H1 (cell line): Measurements from ENCODE around the gene CENPA. TPM values are rescaled to one million over a fixed set of nuclear protein-coding genes. Genes with fewer than 3 reads are reported as not detected.
A peak's percentile ranks its signal among the peaks of the same experiment; 100 is the strongest.

Experiments
- CTCF ChIA-PET: fragments of 300-600 bp; sonication (Branson Sonifier 250); formaldehyde crosslinking; loops from one replicate; lab custom pipeline; 2021; ENCODE audit not compliant: partially characterized antibody; lab: Charles Lee
- POLR2A ChIA-PET: fragments of 300-600 bp; sonication (Branson Sonifier 250); formaldehyde crosslinking; loops from one replicate; lab custom pipeline; 2021; ENCODE audit warnings: inconsistent platforms; ENCODE audit not compliant: partially characterized antibody; lab: Charles Lee
- DNase-seq, 2 experiments: peaks; one replicate each; pipeline versions ENCODE4 v3.0.0 to v3.0.0-alpha.2; 2010 to 2022; ENCODE audit warnings: low spot score in 2 of 2, low read depth in 1 of 2, mixed read lengths in 1 of 2
- FAIRE-seq: peaks from 2 replicates; lab custom pipeline; 2011; peaks lifted over from hg19 to GRCh38; lab: Jason Lieb, UNC
- H2AFZ ChIP-seq: 2 replicates; pipeline ENCODE4 v1.8.1; 2012; ENCODE audit warnings: low read length, inconsistent platforms
- H2AK5ac ChIP-seq: 2 replicates; pipeline ENCODE4 v1.6.1; 2013; ENCODE audit warnings: low read depth, low read length
- H2BK120ac ChIP-seq: replicated peaks from 2 replicates; pipeline ENCODE3; 2013; ENCODE audit warnings: low read depth, low read length, inconsistent platforms
- H2BK12ac ChIP-seq: 2 replicates; pipeline ENCODE4 v1.6.1; 2013; ENCODE audit warnings: low read depth, low read length
- H2BK15ac ChIP-seq: 2 replicates; pipeline ENCODE4 v1.6.1; 2013; ENCODE audit warnings: low read length
- H2BK20ac ChIP-seq: 2 replicates; pipeline ENCODE4 v1.6.1; 2013; ENCODE audit warnings: low read length
- H2BK5ac ChIP-seq: 2 replicates; pipeline ENCODE4 v1.6.1; 2013; ENCODE audit warnings: low read depth, low read length
- H3K14ac ChIP-seq: 2 replicates; pipeline ENCODE4 v1.6.1; 2013; ENCODE audit warnings: inconsistent platforms; ENCODE audit not compliant: insufficient read length
- H3K18ac ChIP-seq: 2 replicates; pipeline ENCODE4 v1.6.1; 2013; ENCODE audit warnings: low read length; ENCODE audit errors: extremely low read depth
- H3K23ac ChIP-seq: 2 replicates; pipeline ENCODE4 v1.6.1; 2013; ENCODE audit warnings: inconsistent platforms; ENCODE audit not compliant: insufficient read length
- H3K23me2 ChIP-seq: 2 replicates; pipeline ENCODE4 v1.6.1; 2013; ENCODE audit warnings: low read depth, low read length
- H3K27ac ChIP-seq: 2 replicates; pipeline ENCODE4 v1.6.1; 2011; ENCODE audit warnings: low read depth, low read length, inconsistent platforms
- H3K27me3 ChIP-seq, 4 experiments: replicated peaks in 1 of 4; 1 replicate in 1 of 4; 2 replicates in 3 of 4; pipeline versions ENCODE4 v1.6.1 to v1.8.1; 2011 to 2013; ENCODE audit warnings: low read length in 3 of 4, mild to moderate bottlenecking in 3 of 4, inconsistent platforms in 2 of 4, mixed read lengths in 2 of 4, moderate library complexity in 1 of 4; ENCODE audit not compliant: control insufficient read depth in 3 of 4, insufficient read depth in 3 of 4; ENCODE audit errors: extremely low read depth in 1 of 4
- H3K36me3 ChIP-seq, 4 experiments: 2 replicates each; pipeline versions ENCODE4 v1.6.1 to v1.8.1; 2011 to 2013; ENCODE audit warnings: mild to moderate bottlenecking in 4 of 4, low read length in 3 of 4, moderate library complexity in 2 of 4, control low read depth in 1 of 4, inconsistent platforms in 1 of 4; ENCODE audit not compliant: insufficient read depth in 4 of 4, control insufficient read depth in 2 of 4
- H3K4ac ChIP-seq: replicated peaks from 2 replicates; pipeline ENCODE3; 2013; ENCODE audit warnings: low read length, low read depth, mixed read lengths, inconsistent platforms; ENCODE audit not compliant: insufficient read length
- H3K4me1 ChIP-seq, 4 experiments: replicated peaks in 1 of 4; 1 replicate in 1 of 4; 2 replicates in 3 of 4; pipeline versions ENCODE4 v1.6.1 to v1.8.1; 2011 to 2013; ENCODE audit warnings: low read length in 3 of 4, inconsistent platforms in 2 of 4, mixed read lengths in 1 of 4; ENCODE audit not compliant: insufficient read depth in 4 of 4, control insufficient read depth in 3 of 4
- H3K4me2 ChIP-seq, 2 experiments: 2 replicates each; pipeline versions ENCODE4 v1.6.1 to v1.8.1; 2011 to 2013; ENCODE audit warnings: low read depth in 2 of 2, low read length in 2 of 2, control low read depth in 1 of 2, inconsistent platforms in 1 of 2, mild to moderate bottlenecking in 1 of 2; ENCODE audit not compliant: insufficient read depth in 1 of 2
- H3K4me3 ChIP-seq, 4 experiments: fragments of 200-600, 300-600 bp in 1 of 4; sonication (generic), shearing (Covaris generic), sonication (Bioruptor Twin) in 1 of 4; 2 replicates each; pipeline versions ENCODE4 v1.5.1 to v1.8.1; 2011 to 2016; ENCODE audit warnings: low read length in 4 of 4, low read depth in 3 of 4, control low read depth in 2 of 4, inconsistent platforms in 2 of 4, mild to moderate bottlenecking in 2 of 4, mixed read lengths in 1 of 4, moderate library complexity in 1 of 4; ENCODE audit not compliant: insufficient read depth in 2 of 4; ENCODE audit errors: extremely low read depth in 1 of 4
- H3K56ac ChIP-seq: replicated peaks from 2 replicates; pipeline ENCODE3; 2013; ENCODE audit warnings: low read depth, mild to moderate bottlenecking, mixed read lengths, low read length, inconsistent platforms; ENCODE audit not compliant: insufficient read length
- H3K79me1 ChIP-seq: 2 replicates; pipeline ENCODE4 v1.6.1; 2013; ENCODE audit warnings: low read depth, low read length, control low read depth
- H3K79me2 ChIP-seq, 2 experiments: 2 replicates each; pipeline versions ENCODE4 v1.6.1 to v1.8.1; 2012 to 2013; ENCODE audit warnings: low read length in 2 of 2, mild to moderate bottlenecking in 2 of 2, inconsistent platforms in 1 of 2; ENCODE audit not compliant: insufficient read depth in 2 of 2, control insufficient read depth in 1 of 2
- H3K9ac ChIP-seq, 4 experiments: replicated peaks in 1 of 4; 1 replicate in 1 of 4; 2 replicates in 3 of 4; pipeline versions ENCODE4 v1.6.1 to v1.8.1; 2011 to 2013; ENCODE audit warnings: low read depth in 3 of 4, low read length in 3 of 4, control low read depth in 2 of 4, mild to moderate bottlenecking in 2 of 4, moderate library complexity in 2 of 4, inconsistent platforms in 1 of 4; ENCODE audit errors: extremely low read depth in 1 of 4
- H3K9me3 ChIP-seq, 2 experiments: 2 replicates each; pipeline versions ENCODE4 v1.6.1 to v1.8.1; 2012 to 2013; ENCODE audit warnings: mild to moderate bottlenecking in 2 of 2, moderate library complexity in 2 of 2, control low read depth in 1 of 2, inconsistent platforms in 1 of 2, low read depth in 1 of 2, low read length in 1 of 2, mixed read lengths in 1 of 2; ENCODE audit not compliant: insufficient read depth in 2 of 2
- H4K20me1 ChIP-seq, 2 experiments: replicated peaks in 1 of 2; 2 replicates each; pipeline versions ENCODE3 to v1.8.1; 2011 to 2013; ENCODE audit warnings: inconsistent platforms in 2 of 2, low read length in 2 of 2, mild to moderate bottlenecking in 1 of 2; ENCODE audit not compliant: insufficient read depth in 2 of 2, control insufficient read depth in 1 of 2
- H4K5ac ChIP-seq: 2 replicates; pipeline ENCODE4 v1.6.1; 2013; ENCODE audit warnings: low read length, low read depth, mixed read lengths, inconsistent platforms; ENCODE audit not compliant: insufficient read length
- H4K8ac ChIP-seq: 2 replicates; pipeline ENCODE4 v1.8.0; 2013; ENCODE audit warnings: mild to moderate bottlenecking, moderate library complexity, low read length, inconsistent platforms; ENCODE audit not compliant: insufficient read depth; ENCODE audit errors: extremely low read depth
- H4K91ac ChIP-seq: replicated peaks from 2 replicates; pipeline ENCODE3; 2013; ENCODE audit warnings: low read length, mixed read lengths, inconsistent platforms; ENCODE audit not compliant: insufficient read length
- CREB1 ChIP-seq: IDR thresholded peaks from 2 replicates; pipeline ENCODE4 v1.6.1; 2012; ENCODE audit warnings: inconsistent platforms
- CTCF ChIP-seq, 3 experiments: IDR thresholded peaks; 1 replicate in 2 of 3; 2 replicates in 1 of 3; pipeline versions ENCODE4 v1.5.1 to v1.6.1; 2011; ENCODE audit warnings: low read length in 3 of 3, mild to moderate bottlenecking in 3 of 3, inconsistent platforms in 2 of 3, low read depth in 1 of 3, moderate library complexity in 1 of 3; ENCODE audit not compliant: insufficient read depth in 1 of 3; ENCODE audit errors: control extremely low read depth in 1 of 3
- HDAC6 ChIP-seq: IDR thresholded peaks from one replicate; pipeline ENCODE4 v1.7.1; 2012; ENCODE audit warnings: low read depth, mild to moderate bottlenecking, inconsistent platforms, low read length, moderate library complexity
- RAD21 ChIP-seq, 2 experiments: IDR thresholded peaks in 1 of 2; conservative IDR thresholded peaks in 1 of 2; 2 replicates each; pipeline ENCODE4 v1.6.1; 2011; ENCODE audit warnings: low read depth in 2 of 2, low read length in 2 of 2, improper control_type of control experiment in 1 of 2, inconsistent platforms in 1 of 2, mild to moderate bottlenecking in 1 of 2, moderate library complexity in 1 of 2
- RXRA ChIP-seq: IDR thresholded peaks from 2 replicates; pipeline ENCODE4 v1.6.1; 2011; ENCODE audit warnings: low read depth, mild to moderate bottlenecking, low read length, moderate library complexity; ENCODE audit not compliant: insufficient read depth
- SAP30 ChIP-seq: fragments of 300-600 bp; sonication (generic); IDR thresholded peaks from 2 replicates; pipeline ENCODE4 v1.7.1; 2012; ENCODE audit warnings: low read length, moderate library complexity, mild to moderate bottlenecking, inconsistent platforms; ENCODE audit not compliant: insufficient read depth, insufficient replicate concordance
- SP2 ChIP-seq: IDR thresholded peaks from 2 replicates; pipeline ENCODE4 v1.6.1; 2012; ENCODE audit warnings: mild to moderate bottlenecking, low read length, inconsistent platforms
- TEAD4 ChIP-seq: IDR thresholded peaks from 2 replicates; pipeline ENCODE4 v1.6.1; 2012; ENCODE audit warnings: low read depth, low read length, inconsistent platforms, mixed read lengths
- WGBS, 2 experiments: shearing (Covaris generic) in 1 of 2; methylation state at CpG; one replicate each; pipeline versions ENCODE4 v1.1.6 to v1.1.7; 2013 to 2015; ENCODE audit warnings: low lambda C conversion rate in 2 of 2, mixed read lengths in 2 of 2, inconsistent platforms in 1 of 2, low coverage in 1 of 2, missing lambda C conversion rate in 1 of 2; ENCODE audit not compliant: insufficient replicate concordance in 2 of 2, insufficient coverage in 1 of 2, insufficient read length in 1 of 2; ENCODE audit errors: extremely low coverage in 1 of 2, missing lambda C conversion rate in 1 of 2; 5-methylcytosine and 5-hydroxymethylcytosine counted together
- polyA plus RNA-seq, 7 experiments: library from polyadenylated mRNA; depleted of rRNA in 3 of 7; stranded (reverse) in 5 of 7; unstranded in 2 of 7; fragments of >200 nt in 5 of 7; fragments of 200-250 nt in 2 of 7; gene quantifications; 1 replicate in 5 of 7; 2 replicates in 1 of 7; 4 replicates in 1 of 7; pipeline versions ENCODE4 v1.2.1 to v1.2.3, GENCODE V29; 2011 to 2013; ENCODE audit warnings: missing spikeins in 2 of 7, mixed read lengths in 2 of 7
- total RNA-seq: library from RNA; stranded (reverse); fragmentation: NEBNext Ultra II Directional; extraction: Animal tissue kit (Norgen Biotek cat#: 25700); gene quantifications from 2 replicates; pipeline ENCODE4 v1.2.1, GENCODE V29; 2021

Gene CENPA
- total and polyA plus RNA-seq, 2 of the 8 experiments (the other 6 are each of a cell fraction or from before 2014, with no cell fraction given): 19.4 to 30.9 TPM

GRCh38 chr2:26840937-26841610 is 55.2 kb downstream of the CENPA start:
- no peaks in the 10 kb centered on the region for H4K20me1 ChIP-seq
- no peak overlapping the region for H2BK12ac ChIP-seq
- no peak overlapping the region for H2BK15ac ChIP-seq
- H2BK5ac ChIP-seq: no peak overlapping the region
- H3K23me2 ChIP-seq: no peaks in the 10 kb centered on the region
- H3K79me1 ChIP-seq: no peaks in the 10 kb centered on the region
- H3K4me2 ChIP-seq: no peak overlapping the region
- H2AFZ ChIP-seq: no peak overlapping the region
- ChIA-PET CTCF (interaction anchor here (0.6 to 14.4 kb wide), 9 partner anchors 69 to 1492 kb away, joined by 3 to 235 read pairs (median 9); no protein-coding TSS in a partner anchor), POLR2A (no interaction called here)
- DNase-seq: no peak
- no peak overlapping the region for H2BK20ac ChIP-seq
- H3K79me2 ChIP-seq: no peaks in the 10 kb centered on the region
- H3K4me1 ChIP-seq: peaks cover 0 to 2% (median 0%) of the 10 kb centered on the region in 4 experiments; a peak in 2 of 7 replicates
- no peak overlapping the region for H4K91ac ChIP-seq
- no peaks in the 10 kb centered on the region for H3K36me3 ChIP-seq
- WGBS, 2 experiments: 84% methylated on average over 4 of the region's 4 CpGs; no CpG with 5 or more reads in 1 of the 2 experiments
- H3K23ac ChIP-seq: no peak overlapping the region
- H2BK120ac ChIP-seq: no peak overlapping the region
- H4K8ac ChIP-seq: no peak overlapping the region
- no peaks in the 10 kb centered on the region for H3K9me3 ChIP-seq
- H3K4ac ChIP-seq: no peak overlapping the region
- H3K9ac ChIP-seq: no peak overlapping the region
- H3K27me3 ChIP-seq: peaks cover 0 to 12% (median 5%) of the 10 kb centered on the region in 4 experiments; a peak in 4 of 7 replicates
- no peak overlapping the region for H3K4me3 ChIP-seq
- TF ChIP-seq RAD21 (IDR thresholded peaks at IDR 0.05 in 1 of 2, conservative IDR thresholded peaks at IDR 0.05 in 1 of 2; ENCODE audit: low read depth in 2 of 2, low read length in 2 of 2) (0 out of 4 replicates have a peak, but pooled peaks of 1 of the 2 experiments have one; percentile 16), TEAD4 (no peak), CREB1 (no peak), SP2 (no peak), CTCF (IDR thresholded peaks at IDR 0.05; ENCODE audit: control extremely low read depth in 1 of 3, insufficient read depth in 1 of 3, low read depth in 1 of 3, low read length in 3 of 3) (peak in 2 of 3 experiments; percentile 5 to 11; a peak in 1 of 4 replicates), RXRA (no peak), HDAC6 (no peak), SAP30 (no peak)
- no peak overlapping the region for H3K56ac ChIP-seq
- no peak overlapping the region for H4K5ac ChIP-seq
- H2AK5ac ChIP-seq: no peak overlapping the region
- FAIRE-seq: no peak
- H3K14ac ChIP-seq: no peak overlapping the region
- no peak overlapping the region for H3K18ac ChIP-seq
- H3K27ac ChIP-seq: no peak overlapping the region
